A549 (cell line): ENCODE measurements around the gene CDHR5. TPM values are rescaled to one million over a fixed set of nuclear protein-coding genes. Genes with fewer than 3 reads are reported as not detected.

ENCODE experiments used
- ATAC-seq, 2 experiments: fragments of 200-7000 bp in 1 of 2; fragments of >200 bp in 1 of 2; cut with Nextera tagmentation in 1 of 2; cut with Tn5 transposase in 1 of 2; 3 replicates each; pipeline versions ENCODE4 v1.8.0 to v1.9.1; 2018 to 2020; ENCODE audit warnings: mild to moderate bottlenecking in 1 of 2, moderate library complexity in 1 of 2
- CTCF ChIA-PET: fragments of 300-600 bp; sonication (Branson Sonifier 250); formaldehyde crosslinking; extraction: SDS; loops from one replicate; lab custom pipeline; 2021; ENCODE audit warnings: antibody characterized with exemption, inconsistent platforms; lab: Yijun Ruan, JAX
- POLR2A ChIA-PET: fragments of 350-600 bp; formaldehyde crosslinking; extraction: SDS; loops from one replicate; lab custom pipeline; 2021; ENCODE audit warnings: antibody characterized with exemption, inconsistent platforms; lab: Yijun Ruan, JAX
- DNase-seq, 2 experiments: peaks; one replicate each; pipeline versions ENCODE4 v3.0.0 to v3.0.0-alpha.2; 2011 to 2016; ENCODE audit warnings: low read depth in 1 of 2, low spot score in 1 of 2
- FAIRE-seq: peaks from 2 replicates; lab custom pipeline; 2011; peaks lifted over from hg19 to GRCh38; lab: Jason Lieb, UNC
- H3K27ac ChIP-seq, 2 experiments: fragments of >200 bp; sonication (Bioruptor Twin); formaldehyde crosslinking; 3 replicates each; pipeline ENCODE4 v1.5.1; 2016 to 2017
- H3K4me1 ChIP-seq: fragments of >200 bp; sonication (Bioruptor Twin); formaldehyde crosslinking; 3 replicates; pipeline ENCODE4 v1.6.1; 2016
- H3K4me2 ChIP-seq: fragments of >200 bp; sonication (Bioruptor Twin); formaldehyde crosslinking; 3 replicates; pipeline ENCODE4 v1.6.1; 2016
- H3K4me3 ChIP-seq: fragments of >200 bp; sonication (Bioruptor Twin); formaldehyde crosslinking; 3 replicates; pipeline ENCODE4 v1.5.1; 2016
- H3K9me3 ChIP-seq: fragments of >200 bp; sonication (Bioruptor Twin); formaldehyde crosslinking; 3 replicates; pipeline ENCODE4 v1.6.1; 2016
- CHD2 ChIP-seq: fragments of 150-350 bp; IDR thresholded peaks from 2 replicates; pipeline ENCODE4 v1.6.1; 2014; ENCODE audit warnings: low read length; ENCODE audit not compliant: partially characterized antibody
- EP300 ChIP-seq, 2 experiments: fragments of >200 bp; sonication (Bioruptor Twin); formaldehyde crosslinking; IDR thresholded peaks; 2 replicates in 1 of 2; 3 replicates in 1 of 2; pipeline ENCODE4 v1.6.1; 2016 to 2017
- HOXB5 ChIP-seq: fragments of 250-450 bp; sonication (Bioruptor Pico); IDR thresholded peaks from 2 replicates; pipeline ENCODE4 v1.5.0; 2020; ENCODE audit warnings: mild to moderate bottlenecking, moderate library complexity
- JUNB ChIP-seq: fragments of >200 bp; sonication (Bioruptor Twin); formaldehyde crosslinking; IDR thresholded peaks from 2 replicates; pipeline ENCODE4 v1.6.1; 2016
- KDM1A ChIP-seq: fragments of 200-600 bp; sonication (generic); IDR thresholded peaks from 2 replicates; pipeline ENCODE4 v1.6.1; 2016; ENCODE audit warnings: low read depth, mild to moderate bottlenecking
- MAFK ChIP-seq: fragments of 450-650 bp; IDR thresholded peaks from 2 replicates; pipeline ENCODE4 v1.6.1; 2014; ENCODE audit not compliant: partially characterized antibody
- PHF8 ChIP-seq: fragments of 200-600 bp; sonication (generic); IDR thresholded peaks from 2 replicates; pipeline ENCODE4 v1.6.1; 2016; ENCODE audit warnings: low read depth, mild to moderate bottlenecking, antibody characterized with exemption, moderate library complexity, borderline replicate concordance
- RARB ChIP-seq: fragments of 250-450 bp; sonication (Bioruptor Pico); IDR thresholded peaks from 2 replicates; pipeline ENCODE4 v1.8.0; 2021; ENCODE audit warnings: mild to moderate bottlenecking, moderate library complexity
- RNF2 ChIP-seq: fragments of 200-600 bp; sonication (generic); IDR thresholded peaks from 2 replicates; pipeline ENCODE4 v1.6.1; 2016; ENCODE audit warnings: low read depth, mild to moderate bottlenecking, antibody characterized with exemption, moderate library complexity, borderline replicate concordance
- TFCP2L1 ChIP-seq: fragments of 250-450 bp; sonication (Bioruptor Pico); IDR thresholded peaks from 2 replicates; pipeline ENCODE4 v1.5.0; 2021; ENCODE audit warnings: mild to moderate bottlenecking
- TP53 ChIP-seq: fragments of 250-450 bp; sonication (Bioruptor Pico); IDR thresholded peaks from 2 replicates; pipeline ENCODE4 v1.5.0; 2021; ENCODE audit warnings: mild to moderate bottlenecking, moderate library complexity
- WGBS: methylation state at CpG from one replicate; pipeline ENCODE4 v1.1.6; 2017; ENCODE audit errors: missing lambda C conversion rate; 5-methylcytosine and 5-hydroxymethylcytosine counted together
- polyA plus RNA-seq, 4 experiments: library from polyadenylated mRNA; depleted of rRNA in 3 of 4; stranded (reverse); fragments of >200 nt; fragmentation: RNase III in 1 of 4; extraction: RNeasy Plus Mini Kit Qiagen cat#74134 plus additional on column Dnase treatment in 1 of 4; gene quantifications; 2 replicates in 3 of 4; 3 replicates in 1 of 4; pipeline ENCODE4 v1.2.3, GENCODE V29; 2011 to 2017
- TF ChIP-seq, protein P1 (sequence below): IDR thresholded peaks from 2 replicates; pipeline ENCODE4 v1.6.1; 2012
- TF ChIP-seq, protein P2 (sequence below): fragments of >200 bp; sonication (Bioruptor Twin); formaldehyde crosslinking; IDR thresholded peaks from 3 replicates; pipeline ENCODE4 v1.6.1; 2016
- TF ChIP-seq, protein P3 (sequence below): IDR thresholded peaks from 2 replicates; pipeline ENCODE4 v1.6.1; 2012
- TF ChIP-seq, protein P4 (sequence below): fragments of 150-350 bp; IDR thresholded peaks from 2 replicates; pipeline ENCODE4 v1.6.1; 2014; ENCODE audit warnings: low read depth, mild to moderate bottlenecking, low read length
- TF ChIP-seq, protein P5 (sequence below): fragments of 450-650 bp; IDR thresholded peaks from 2 replicates; pipeline ENCODE4 v1.6.1; 2014; ENCODE audit warnings: antibody characterized with exemption

CDHR5 gene
- polyA plus RNA-seq, 2 of the 4 experiments (the other 2 are of a cell fraction): 0.08 to 0.12 TPM

DNA sequence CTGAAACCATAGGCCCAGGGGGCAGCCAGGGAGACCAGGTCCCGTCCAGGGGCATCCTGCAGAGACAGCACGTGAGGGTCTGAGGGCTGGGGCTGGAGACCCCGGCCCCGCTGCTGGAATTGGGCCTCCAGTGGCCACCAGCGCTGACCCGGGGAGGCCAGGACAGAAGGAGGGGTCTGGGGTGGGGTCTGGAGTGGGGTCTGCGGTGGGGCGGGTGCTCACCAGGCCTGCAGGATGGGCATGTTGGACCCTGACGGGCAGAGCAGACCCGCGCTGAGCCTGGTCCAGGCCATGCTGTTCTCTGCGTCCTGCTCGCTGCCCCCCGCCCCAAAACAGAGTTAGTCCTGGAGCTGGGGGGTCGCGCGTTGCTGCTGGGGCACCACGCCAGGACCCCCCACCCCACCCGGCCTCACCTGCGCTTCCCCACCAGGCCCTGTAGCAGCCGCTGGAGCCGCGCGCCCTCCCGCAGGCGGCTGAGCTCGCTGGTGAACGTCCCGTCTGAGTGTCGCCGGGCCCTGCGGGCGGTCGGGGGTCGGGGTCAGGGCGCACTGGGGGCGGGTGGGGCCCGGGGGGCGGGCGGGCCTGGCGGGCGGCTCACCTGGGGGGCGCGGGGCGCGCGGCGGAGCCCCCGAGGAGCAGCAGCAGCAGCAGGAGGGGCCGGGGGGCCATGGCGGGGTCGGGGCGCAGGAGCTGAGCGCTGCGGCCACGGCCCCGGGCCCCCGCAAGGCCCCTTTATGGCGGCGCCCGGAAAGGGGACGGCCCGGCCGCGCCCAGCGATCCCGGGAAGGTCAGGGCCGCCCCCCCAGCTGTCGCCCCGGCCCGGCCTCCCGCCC is 1.9 kb upstream of the CDHR5 start, which contains the start of gene SCT:
Gene SCT (minus strand): TSS at position 707 of the 833 bp plus-strand sequence. CDS start 38 bp downstream, at position 669.
- Histone ChIP-seq H3K9me3 (no peaks in the 10 kb centered on the region), H3K4me1 (peaks cover 26% of the 10 kb centered on the region), H3K27ac (no peak within 1 kb of the TSS; a peak in 1 of 6 replicates), H3K4me2 (no peak within 1 kb of the TSS), H3K4me3 (no peak within 1 kb of the TSS)
- POLR2A ChIA-PET: no interaction called here
- DNase-seq (no peak), FAIRE-seq (no peak), ATAC-seq (no peak)
- CTCF ChIA-PET: interaction anchor here (1.2 to 1.6 kb wide), 2 partner anchors 15 to 20 kb away, joined by 3 read pairs; no protein-coding TSS in a partner anchor
- TF ChIP-seq RARB (CRISPR knock-in tag) (no peak), JUNB (no peak), MAFK (no peak), HOXB5 (CRISPR knock-in tag) (no peak), CHD2 (no peak), TP53 (no peak)
- TF ChIP-seq, protein P1, sequence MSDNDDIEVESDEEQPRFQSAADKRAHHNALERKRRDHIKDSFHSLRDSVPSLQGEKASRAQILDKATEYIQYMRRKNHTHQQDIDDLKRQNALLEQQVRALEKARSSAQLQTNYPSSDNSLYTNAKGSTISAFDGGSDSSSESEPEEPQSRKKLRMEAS: no peak
- WGBS: no CpG with 5 or more reads among the region's 72 CpGs

DNA sequence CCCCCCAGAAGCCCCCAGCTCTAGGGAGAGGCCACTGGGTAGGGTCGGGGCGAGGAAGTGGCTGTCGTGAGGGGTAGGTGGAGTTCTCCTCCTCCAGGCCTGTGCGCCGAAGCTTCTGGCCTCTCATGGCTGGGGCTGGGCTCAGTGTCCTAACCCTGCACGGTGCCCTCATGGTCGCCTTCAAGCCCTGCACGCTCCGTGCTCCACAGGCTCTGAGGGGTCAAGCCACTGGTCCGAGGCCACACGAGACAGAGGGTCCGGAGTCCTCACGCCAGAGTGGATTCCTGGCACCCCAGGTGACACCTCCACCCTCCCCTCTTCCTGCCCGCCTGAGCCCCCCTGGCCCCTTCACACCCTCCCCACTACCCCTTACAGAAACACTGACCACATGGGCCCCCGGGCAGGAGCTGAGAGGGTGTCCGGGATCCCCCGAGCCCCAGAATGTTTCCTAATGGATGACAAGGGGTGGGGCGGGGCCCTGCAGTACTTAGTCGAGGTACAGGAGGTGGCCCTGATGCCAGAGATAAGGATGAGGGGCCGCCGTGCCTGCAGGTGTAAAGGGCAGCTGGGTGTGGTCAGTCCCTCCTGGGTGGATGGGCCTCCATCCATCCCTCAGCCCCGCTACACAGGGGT is 997 bp upstream of the CDHR5 start:
- Histone ChIP-seq H3K4me2 (no peak overlapping the region), H3K9me3 (no peaks in the 10 kb centered on the region), H3K4me3 (no peak overlapping the region), H3K27ac (peak overlapping the region in 1 of 2 experiments; percentile 65; a peak in 3 of 6 replicates), H3K4me1 (peaks cover 26% of the 10 kb centered on the region)
- ATAC-seq (peak; percentile 16 to 34; a peak in 4 of 6 replicates), FAIRE-seq (no peak), DNase-seq (no peak)
- ChIA-PET POLR2A (no interaction called here), CTCF (interaction anchor here (1.2 to 1.6 kb wide), 2 partner anchors 16 to 19 kb away, joined by 3 read pairs; no protein-coding TSS in a partner anchor)
- 87% methylated on average over 19 of the region's 22 CpGs for WGBS
- TF ChIP-seq KDM1A (no peak), PHF8 (no peak), RNF2 (no peak), HOXB5 (CRISPR knock-in tag) (no peak), TFCP2L1 (no peak), EP300 (IDR thresholded peaks at IDR 0.05) (no peak)
- TF ChIP-seq, protein P2, sequence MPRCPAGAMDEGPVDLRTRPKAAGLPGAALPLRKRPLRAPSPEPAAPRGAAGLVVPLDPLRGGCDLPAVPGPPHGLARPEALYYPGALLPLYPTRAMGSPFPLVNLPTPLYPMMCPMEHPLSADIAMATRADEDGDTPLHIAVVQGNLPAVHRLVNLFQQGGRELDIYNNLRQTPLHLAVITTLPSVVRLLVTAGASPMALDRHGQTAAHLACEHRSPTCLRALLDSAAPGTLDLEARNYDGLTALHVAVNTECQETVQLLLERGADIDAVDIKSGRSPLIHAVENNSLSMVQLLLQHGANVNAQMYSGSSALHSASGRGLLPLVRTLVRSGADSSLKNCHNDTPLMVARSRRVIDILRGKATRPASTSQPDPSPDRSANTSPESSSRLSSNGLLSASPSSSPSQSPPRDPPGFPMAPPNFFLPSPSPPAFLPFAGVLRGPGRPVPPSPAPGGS: no peak
- TF ChIP-seq, protein P3, sequence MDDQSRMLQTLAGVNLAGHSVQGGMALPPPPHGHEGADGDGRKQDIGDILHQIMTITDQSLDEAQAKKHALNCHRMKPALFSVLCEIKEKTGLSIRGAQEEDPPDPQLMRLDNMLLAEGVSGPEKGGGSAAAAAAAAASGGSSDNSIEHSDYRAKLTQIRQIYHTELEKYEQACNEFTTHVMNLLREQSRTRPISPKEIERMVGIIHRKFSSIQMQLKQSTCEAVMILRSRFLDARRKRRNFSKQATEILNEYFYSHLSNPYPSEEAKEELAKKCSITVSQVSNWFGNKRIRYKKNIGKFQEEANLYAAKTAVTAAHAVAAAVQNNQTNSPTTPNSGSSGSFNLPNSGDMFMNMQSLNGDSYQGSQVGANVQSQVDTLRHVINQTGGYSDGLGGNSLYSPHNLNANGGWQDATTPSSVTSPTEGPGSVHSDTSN: no peak
- TF ChIP-seq, protein P4, sequence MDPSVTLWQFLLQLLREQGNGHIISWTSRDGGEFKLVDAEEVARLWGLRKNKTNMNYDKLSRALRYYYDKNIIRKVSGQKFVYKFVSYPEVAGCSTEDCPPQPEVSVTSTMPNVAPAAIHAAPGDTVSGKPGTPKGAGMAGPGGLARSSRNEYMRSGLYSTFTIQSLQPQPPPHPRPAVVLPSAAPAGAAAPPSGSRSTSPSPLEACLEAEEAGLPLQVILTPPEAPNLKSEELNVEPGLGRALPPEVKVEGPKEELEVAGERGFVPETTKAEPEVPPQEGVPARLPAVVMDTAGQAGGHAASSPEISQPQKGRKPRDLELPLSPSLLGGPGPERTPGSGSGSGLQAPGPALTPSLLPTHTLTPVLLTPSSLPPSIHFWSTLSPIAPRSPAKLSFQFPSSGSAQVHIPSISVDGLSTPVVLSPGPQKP: no peak
- TF ChIP-seq, protein P5, sequence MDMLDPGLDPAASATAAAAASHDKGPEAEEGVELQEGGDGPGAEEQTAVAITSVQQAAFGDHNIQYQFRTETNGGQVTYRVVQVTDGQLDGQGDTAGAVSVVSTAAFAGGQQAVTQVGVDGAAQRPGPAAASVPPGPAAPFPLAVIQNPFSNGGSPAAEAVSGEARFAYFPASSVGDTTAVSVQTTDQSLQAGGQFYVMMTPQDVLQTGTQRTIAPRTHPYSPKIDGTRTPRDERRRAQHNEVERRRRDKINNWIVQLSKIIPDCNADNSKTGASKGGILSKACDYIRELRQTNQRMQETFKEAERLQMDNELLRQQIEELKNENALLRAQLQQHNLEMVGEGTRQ: no peak
